K562 (cell line): ENCODE data around the gene LAX1. TPM values are rescaled to one million over a fixed set of nuclear protein-coding genes. Genes with fewer than 3 reads are reported as not detected.

ENCODE experiments used
- BCL6 ChIP-seq: fragments of 250-450 bp; sonication (Bioruptor Pico); IDR thresholded peaks from 2 replicates; pipeline ENCODE4 v1.4.0; 2020
- MECOM ChIP-seq: fragments of 250-450 bp; sonication (Bioruptor Pico); IDR thresholded peaks from 2 replicates; pipeline ENCODE4 v1.8.0; 2022; ENCODE audit warnings: inconsistent platforms
- MYNN ChIP-seq, 2 experiments: sonication (generic); formaldehyde crosslinking in 1 of 2; IDR thresholded peaks; 2 replicates each; pipeline versions ENCODE4 v1.5.0 to v1.6.1; 2016 to 2020; ENCODE audit warnings: antibody characterized with exemption in 1 of 2, missing genetic modification reagents in 1 of 2
- NELFE ChIP-seq: IDR thresholded peaks from 2 replicates; pipeline ENCODE4 v1.6.1; 2011; ENCODE audit warnings: mild to moderate bottlenecking; ENCODE audit not compliant: insufficient read depth, insufficient read length
- NFRKB ChIP-seq: fragments of 450-650 bp; IDR thresholded peaks from 2 replicates; pipeline ENCODE4 v1.6.1; 2016; ENCODE audit warnings: low read depth
- SMAD1 ChIP-seq: fragments of 150-350 bp; IDR thresholded peaks from 2 replicates; pipeline ENCODE4 v1.6.1; 2014; ENCODE audit warnings: low read length, low read depth; ENCODE audit not compliant: partially characterized antibody
- ZBTB1 ChIP-seq: sonication (generic); formaldehyde crosslinking; IDR thresholded peaks from 2 replicates; pipeline ENCODE4 v1.8.1; 2023; ENCODE audit warnings: missing genetic modification reagents, low read depth, mild to moderate bottlenecking, borderline replicate concordance
- ZNF143 ChIP-seq: sonication (generic); formaldehyde crosslinking; IDR thresholded peaks from 2 replicates; pipeline ENCODE4 v1.9.0; 2022; ENCODE audit warnings: mild to moderate bottlenecking, missing genetic modification reagents
- ZNF436 ChIP-seq: fragments of 250-450, 450-650 bp; sonication (Bioruptor Pico); formaldehyde crosslinking; IDR thresholded peaks from 2 replicates; pipeline ENCODE4 v1.7.0; 2020; ENCODE audit warnings: mild to moderate bottlenecking
- ZNF592 ChIP-seq: fragments of 450-650 bp; IDR thresholded peaks from 2 replicates; pipeline ENCODE4 v1.6.1; 2017; ENCODE audit warnings: antibody characterized with exemption, mild to moderate bottlenecking
- ZNF699 ChIP-seq: fragments of 250-450 bp; sonication (Bioruptor Pico); IDR thresholded peaks from 2 replicates; pipeline ENCODE4 v1.8.0; 2021; ENCODE audit warnings: mild to moderate bottlenecking, moderate library complexity; ENCODE audit not compliant: insufficient replicate concordance
- ZNF77 ChIP-seq: fragments of 250-450 bp; sonication (Bioruptor Pico); IDR thresholded peaks from 2 replicates; pipeline ENCODE4 v1.5.0; 2020
- polyA plus RNA-seq, 8 experiments: library from polyadenylated mRNA; depleted of rRNA in 4 of 8; stranded (reverse) in 5 of 8; unstranded in 3 of 8; fragments of >200 nt; fragmentation: Nextera tagmentation in 2 of 8; fragmentation: Illumina TruSeq in 1 of 8; extraction: Ambion mirVana in 2 of 8; extraction: Trizol in 1 of 8; gene quantifications; 2 replicates each; pipeline versions ENCODE4 v1.2.1 to v1.2.3, GENCODE V29; 2011 to 2014; ENCODE audit warnings: inconsistent platforms in 1 of 8, missing spikeins in 1 of 8
- total RNA-seq, 7 experiments: library from RNA; depleted of rRNA in 6 of 7; stranded (reverse); fragments of >200 nt in 6 of 7; fragmentation: Illumina TruSeq in 2 of 7; extraction: Trizol in 2 of 7; gene quantifications; 2 replicates each; pipeline versions ENCODE4 v1.2.1 to v1.2.3, GENCODE V29; 2011 to 2021; ENCODE audit warnings: low replicate concordance in 1 of 7
- TF ChIP-seq, protein P1 (sequence below), 3 experiments: fragments of 200-800 bp in 1 of 3; fragments of 250-450 bp in 1 of 3; fragments of 450-650 bp in 1 of 3; sonication (Bioruptor Pico) in 1 of 3; sonication (Bioruptor generic) in 1 of 3; formaldehyde crosslinking in 1 of 3; IDR thresholded peaks; 2 replicates each; pipeline versions ENCODE4 v1.6.1 to v1.8.0; 2016 to 2022; ENCODE audit warnings: mild to moderate bottlenecking in 2 of 3, missing genetic modification characterization in 2 of 3, missing compliant biosample characterization in 1 of 3, moderate library complexity in 1 of 3
- TF ChIP-seq, protein P2 (sequence below): fragments of 150-350 bp; conservative IDR thresholded peaks from 2 replicates; pipeline ENCODE4 v1.6.1; 2014; ENCODE audit warnings: low read length

LAX1 gene
- total and polyA plus RNA-seq, 9 of the 15 experiments (the other 6 are each of a cell fraction or from before 2014, with no cell fraction given): not detected

- TF ChIP-seq ZNF592 (peak; percentile 26), NELFE (no peak), BCL6 (no peak), ZBTB1 (CRISPR knock-in tag) (no peak), ZNF77 (no peak), ZNF436 (CRISPR knock-in tag) (no peak), NFRKB (peak; percentile 98), MECOM (CRISPR knock-in tag) (no peak; the same call in 1 of the 2 replicates), SMAD1 (peak; percentile 59), MYNN (IDR thresholded peaks at IDR 0.05) (0 out of 2 replicates have a peak, but pooled peaks have one; percentile 32), MYNN (CRISPR knock-in tag; IDR thresholded peaks at IDR 0.05) (no peak), ZNF143 (CRISPR knock-in tag) (peak; percentile 95), ZNF699 (no peak)
- TF ChIP-seq, protein P1, sequence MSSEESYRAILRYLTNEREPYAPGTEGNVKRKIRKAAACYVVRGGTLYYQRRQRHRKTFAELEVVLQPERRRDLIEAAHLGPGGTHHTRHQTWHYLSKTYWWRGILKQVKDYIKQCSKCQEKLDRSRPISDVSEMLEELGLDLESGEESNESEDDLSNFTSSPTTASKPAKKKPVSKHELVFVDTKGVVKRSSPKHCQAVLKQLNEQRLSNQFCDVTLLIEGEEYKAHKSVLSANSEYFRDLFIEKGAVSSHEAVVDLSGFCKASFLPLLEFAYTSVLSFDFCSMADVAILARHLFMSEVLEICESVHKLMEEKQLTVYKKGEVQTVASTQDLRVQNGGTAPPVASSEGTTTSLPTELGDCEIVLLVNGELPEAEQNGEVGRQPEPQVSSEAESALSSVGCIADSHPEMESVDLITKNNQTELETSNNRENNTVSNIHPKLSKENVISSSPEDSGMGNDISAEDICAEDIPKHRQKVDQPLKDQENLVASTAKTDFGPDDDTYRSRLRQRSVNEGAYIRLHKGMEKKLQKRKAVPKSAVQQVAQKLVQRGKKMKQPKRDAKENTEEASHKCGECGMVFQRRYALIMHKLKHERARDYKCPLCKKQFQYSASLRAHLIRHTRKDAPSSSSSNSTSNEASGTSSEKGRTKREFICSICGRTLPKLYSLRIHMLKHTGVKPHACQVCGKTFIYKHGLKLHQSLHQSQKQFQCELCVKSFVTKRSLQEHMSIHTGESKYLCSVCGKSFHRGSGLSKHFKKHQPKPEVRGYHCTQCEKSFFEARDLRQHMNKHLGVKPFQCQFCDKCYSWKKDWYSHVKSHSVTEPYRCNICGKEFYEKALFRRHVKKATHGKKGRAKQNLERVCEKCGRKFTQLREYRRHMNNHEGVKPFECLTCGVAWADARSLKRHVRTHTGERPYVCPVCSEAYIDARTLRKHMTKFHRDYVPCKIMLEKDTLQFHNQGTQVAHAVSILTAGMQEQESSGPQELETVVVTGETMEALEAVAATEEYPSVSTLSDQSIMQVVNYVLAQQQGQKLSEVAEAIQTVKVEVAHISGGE (CRISPR knock-in tag; IDR thresholded peaks at IDR 0.05): peak in 1 of 3 experiments; percentile 95; a peak in 3 of 6 replicates
- TF ChIP-seq, protein P2, sequence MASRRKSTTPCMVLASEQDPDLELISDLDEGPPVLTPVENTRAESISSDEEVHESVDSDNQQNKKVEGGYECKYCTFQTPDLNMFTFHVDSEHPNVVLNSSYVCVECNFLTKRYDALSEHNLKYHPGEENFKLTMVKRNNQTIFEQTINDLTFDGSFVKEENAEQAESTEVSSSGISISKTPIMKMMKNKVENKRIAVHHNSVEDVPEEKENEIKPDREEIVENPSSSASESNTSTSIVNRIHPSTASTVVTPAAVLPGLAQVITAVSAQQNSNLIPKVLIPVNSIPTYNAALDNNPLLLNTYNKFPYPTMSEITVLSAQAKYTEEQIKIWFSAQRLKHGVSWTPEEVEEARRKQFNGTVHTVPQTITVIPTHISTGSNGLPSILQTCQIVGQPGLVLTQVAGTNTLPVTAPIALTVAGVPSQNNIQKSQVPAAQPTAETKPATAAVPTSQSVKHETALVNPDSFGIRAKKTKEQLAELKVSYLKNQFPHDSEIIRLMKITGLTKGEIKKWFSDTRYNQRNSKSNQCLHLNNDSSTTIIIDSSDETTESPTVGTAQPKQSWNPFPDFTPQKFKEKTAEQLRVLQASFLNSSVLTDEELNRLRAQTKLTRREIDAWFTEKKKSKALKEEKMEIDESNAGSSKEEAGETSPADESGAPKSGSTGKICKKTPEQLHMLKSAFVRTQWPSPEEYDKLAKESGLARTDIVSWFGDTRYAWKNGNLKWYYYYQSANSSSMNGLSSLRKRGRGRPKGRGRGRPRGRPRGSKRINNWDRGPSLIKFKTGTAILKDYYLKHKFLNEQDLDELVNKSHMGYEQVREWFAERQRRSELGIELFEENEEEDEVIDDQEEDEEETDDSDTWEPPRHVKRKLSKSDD: no peak; the same call in none of the 2 replicates
These were observed 30.7 kb downstream of the LAX1 start, which contains the start of the genes ZBED6 and ZC3H11A (continued) for GRCh38 chr1:203795441-203796235.
